Measurements from ENCODE around the gene VAMP8.

GRCh38 chr2:85594715-85595300, 17.4 kb downstream of the VAMP8 start:
- TF ChIP-seq CTCF (IDR thresholded peaks at IDR 0.05; ENCODE audit: low read length): no peak
- no peak for TF ChIP-seq EZH2 (IDR thresholded peaks at IDR 0.05; ENCODE audit: borderline replicate concordance, low read length)
